Panc1 (cell line): ENCODE results near the gene CFAP53. TPM values are rescaled to one million over a fixed set of nuclear protein-coding genes. Genes with fewer than 3 reads are reported as not detected.

Source experiments
- ATAC-seq: fragments of 200-7000 bp; cut with Tn5 transposase; 2 replicates; pipeline ENCODE4 v1.9.1; 2020; ENCODE audit warnings: mild to moderate bottlenecking, moderate library complexity
- BruUV-seq: library from RNA; stranded (reverse); fragments of 400-500 nt; replicated peaks from 2 replicates; lab custom pipeline; 2021; lab: Mats Ljungman, UMichigan
- CTCF ChIA-PET: fragments of 300-600 bp; sonication (Branson Sonifier 250); formaldehyde crosslinking; loops from one replicate; lab custom pipeline; 2022; ENCODE audit warnings: antibody characterized with exemption; lab: Charles Lee
- POLR2A ChIA-PET: fragments of 300-600 bp; sonication (Branson Sonifier 250); formaldehyde crosslinking; loops from one replicate; lab custom pipeline; 2022; ENCODE audit warnings: antibody characterized with exemption; lab: Charles Lee
- DNase-seq: peaks from one replicate; pipeline ENCODE4 v3.0.0-alpha.2; 2010; ENCODE audit warnings: low read depth, low spot score
- H3K27ac ChIP-seq: 2 replicates; pipeline ENCODE4 v1.5.1; 2011; ENCODE audit warnings: mild to moderate bottlenecking, low read length, inconsistent platforms
- H3K27me3 ChIP-seq: fragments of 200-500 bp; sonication (Bioruptor generic); 2 replicates; pipeline ENCODE4 v1.6.0; 2014; ENCODE audit warnings: low read length, inconsistent platforms; ENCODE audit not compliant: control insufficient read depth, insufficient read depth
- H3K36me3 ChIP-seq: fragments of 200-500 bp; sonication (Bioruptor generic); 2 replicates; pipeline ENCODE4 v1.5.1; 2014; ENCODE audit warnings: inconsistent platforms, mild to moderate bottlenecking, low read length, moderate library complexity; ENCODE audit not compliant: control insufficient read depth, insufficient read depth
- H3K4me1 ChIP-seq: 2 replicates; pipeline ENCODE4 v1.5.1; 2011; ENCODE audit warnings: inconsistent platforms, mild to moderate bottlenecking, low read length, moderate library complexity; ENCODE audit not compliant: control insufficient read depth, insufficient read depth
- H3K4me3 ChIP-seq, 2 experiments: 2 replicates each; pipeline ENCODE4 v1.5.1; 2011 to 2012; ENCODE audit warnings: low read depth in 2 of 2, low read length in 2 of 2, mild to moderate bottlenecking in 2 of 2, inconsistent platforms in 1 of 2, moderate library complexity in 1 of 2
- H3K9me3 ChIP-seq: fragments of 200-500 bp; sonication (Bioruptor generic); 2 replicates; pipeline ENCODE4 v1.5.1; 2014; ENCODE audit warnings: low read depth, mild to moderate bottlenecking, inconsistent platforms, low read length, moderate library complexity; ENCODE audit not compliant: control insufficient read depth, insufficient read depth
- POLR2AphosphoS5 ChIP-seq: IDR thresholded peaks from 2 replicates; pipeline ENCODE4 v1.6.1; 2012; ENCODE audit warnings: mild to moderate bottlenecking, low read depth, low read length, moderate library complexity
- SIN3A ChIP-seq: IDR thresholded peaks from 2 replicates; pipeline ENCODE4 v1.6.1; 2012; ENCODE audit warnings: low read depth, mild to moderate bottlenecking, low read length, moderate library complexity, borderline replicate concordance; ENCODE audit not compliant: insufficient read depth
- TCF7L2 ChIP-seq: IDR thresholded peaks from 2 replicates; pipeline ENCODE4 v1.6.1; 2011; ENCODE audit warnings: mild to moderate bottlenecking, low read depth, low read length, inconsistent platforms
- in situ Hi-C: cut with HindIII; loops from 2 replicates; pipeline ENCODE4 v1.10.0; 2016; ENCODE audit warnings: low sequenced_read_pairs, low pct_unique_long_range_greater_than_20kb
- intact Hi-C: fragments of 100-400 bp; cut with micrococcal nuclease; formaldehyde crosslinking; loops from one replicate; pipeline ENCODE4 v1.10.0; 2022; ENCODE audit not compliant: unreplicated experiment
- total RNA-seq: library from RNA; stranded (reverse); gene quantifications from one replicate; pipeline ENCODE4 v1.2.1, GENCODE V29; 2021; ENCODE audit not compliant: unreplicated experiment
- TF ChIP-seq, protein P1 (sequence below): fragments of 450-650 bp; IDR thresholded peaks from 2 replicates; pipeline ENCODE4 v1.5.1; 2017; ENCODE audit warnings: mild to moderate bottlenecking
- TF ChIP-seq, protein P2 (sequence below), 2 experiments: IDR thresholded peaks; 2 replicates each; pipeline ENCODE4 v1.6.1; 2011 to 2012; ENCODE audit warnings: low read depth in 2 of 2, control low read depth in 1 of 2, low read length in 1 of 2, mild to moderate bottlenecking in 1 of 2, moderate library complexity in 1 of 2; ENCODE audit not compliant: insufficient read depth in 1 of 2

Gene CFAP53
- total RNA-seq, 1 experiment from 2014 or later = 0.23 TPM

DNA sequence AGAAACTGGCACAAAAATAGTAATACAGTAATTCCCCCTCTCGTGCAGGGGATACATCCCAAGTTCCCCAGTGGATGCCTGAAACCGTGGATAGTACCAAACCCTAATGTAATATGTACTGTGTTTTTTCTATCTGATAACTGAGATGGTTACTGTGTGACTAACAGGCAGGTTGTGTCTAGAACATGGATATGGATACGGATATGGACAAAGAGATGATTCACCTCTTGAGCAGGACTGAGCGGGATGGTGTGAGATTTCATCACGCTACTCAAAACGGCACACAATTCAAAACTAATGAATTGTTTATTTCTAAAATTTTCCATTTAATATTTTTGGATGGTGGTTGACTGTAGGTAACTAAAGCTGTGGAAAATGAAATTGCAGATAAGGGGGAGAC lies 11.6 kb upstream of the CFAP53 start:
- Histone ChIP-seq H3K27ac (no peak overlapping the region), H3K9me3 (no peaks in the 10 kb centered on the region), H3K27me3 (no peaks in the 10 kb centered on the region), H3K4me3 (no peak overlapping the region), H3K4me1 (peaks cover 8% of the 10 kb centered on the region), H3K36me3 (peaks cover 7% of the 10 kb centered on the region)
- ATAC-seq = no peak
- no TSS peak for BruUV-seq
- intact Hi-C loops (no loop called here), in situ Hi-C loops (no loop called here)
- CTCF ChIA-PET = no interaction called here
- TF ChIP-seq TCF7L2 (no peak), POLR2AphosphoS5 (no peak), SIN3A (no peak)
- TF ChIP-seq, protein P1, sequence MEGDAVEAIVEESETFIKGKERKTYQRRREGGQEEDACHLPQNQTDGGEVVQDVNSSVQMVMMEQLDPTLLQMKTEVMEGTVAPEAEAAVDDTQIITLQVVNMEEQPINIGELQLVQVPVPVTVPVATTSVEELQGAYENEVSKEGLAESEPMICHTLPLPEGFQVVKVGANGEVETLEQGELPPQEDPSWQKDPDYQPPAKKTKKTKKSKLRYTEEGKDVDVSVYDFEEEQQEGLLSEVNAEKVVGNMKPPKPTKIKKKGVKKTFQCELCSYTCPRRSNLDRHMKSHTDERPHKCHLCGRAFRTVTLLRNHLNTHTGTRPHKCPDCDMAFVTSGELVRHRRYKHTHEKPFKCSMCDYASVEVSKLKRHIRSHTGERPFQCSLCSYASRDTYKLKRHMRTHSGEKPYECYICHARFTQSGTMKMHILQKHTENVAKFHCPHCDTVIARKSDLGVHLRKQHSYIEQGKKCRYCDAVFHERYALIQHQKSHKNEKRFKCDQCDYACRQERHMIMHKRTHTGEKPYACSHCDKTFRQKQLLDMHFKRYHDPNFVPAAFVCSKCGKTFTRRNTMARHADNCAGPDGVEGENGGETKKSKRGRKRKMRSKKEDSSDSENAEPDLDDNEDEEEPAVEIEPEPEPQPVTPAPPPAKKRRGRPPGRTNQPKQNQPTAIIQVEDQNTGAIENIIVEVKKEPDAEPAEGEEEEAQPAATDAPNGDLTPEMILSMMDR = no peak
- TF ChIP-seq, protein P2, sequence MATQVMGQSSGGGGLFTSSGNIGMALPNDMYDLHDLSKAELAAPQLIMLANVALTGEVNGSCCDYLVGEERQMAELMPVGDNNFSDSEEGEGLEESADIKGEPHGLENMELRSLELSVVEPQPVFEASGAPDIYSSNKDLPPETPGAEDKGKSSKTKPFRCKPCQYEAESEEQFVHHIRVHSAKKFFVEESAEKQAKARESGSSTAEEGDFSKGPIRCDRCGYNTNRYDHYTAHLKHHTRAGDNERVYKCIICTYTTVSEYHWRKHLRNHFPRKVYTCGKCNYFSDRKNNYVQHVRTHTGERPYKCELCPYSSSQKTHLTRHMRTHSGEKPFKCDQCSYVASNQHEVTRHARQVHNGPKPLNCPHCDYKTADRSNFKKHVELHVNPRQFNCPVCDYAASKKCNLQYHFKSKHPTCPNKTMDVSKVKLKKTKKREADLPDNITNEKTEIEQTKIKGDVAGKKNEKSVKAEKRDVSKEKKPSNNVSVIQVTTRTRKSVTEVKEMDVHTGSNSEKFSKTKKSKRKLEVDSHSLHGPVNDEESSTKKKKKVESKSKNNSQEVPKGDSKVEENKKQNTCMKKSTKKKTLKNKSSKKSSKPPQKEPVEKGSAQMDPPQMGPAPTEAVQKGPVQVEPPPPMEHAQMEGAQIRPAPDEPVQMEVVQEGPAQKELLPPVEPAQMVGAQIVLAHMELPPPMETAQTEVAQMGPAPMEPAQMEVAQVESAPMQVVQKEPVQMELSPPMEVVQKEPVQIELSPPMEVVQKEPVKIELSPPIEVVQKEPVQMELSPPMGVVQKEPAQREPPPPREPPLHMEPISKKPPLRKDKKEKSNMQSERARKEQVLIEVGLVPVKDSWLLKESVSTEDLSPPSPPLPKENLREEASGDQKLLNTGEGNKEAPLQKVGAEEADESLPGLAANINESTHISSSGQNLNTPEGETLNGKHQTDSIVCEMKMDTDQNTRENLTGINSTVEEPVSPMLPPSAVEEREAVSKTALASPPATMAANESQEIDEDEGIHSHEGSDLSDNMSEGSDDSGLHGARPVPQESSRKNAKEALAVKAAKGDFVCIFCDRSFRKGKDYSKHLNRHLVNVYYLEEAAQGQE (IDR thresholded peaks at IDR 0.05; ENCODE audit: insufficient read depth in 1 of 2, low read depth in 2 of 2, low read length in 1 of 2) = no peak
- no peak for DNase-seq
- POLR2A ChIA-PET = no interaction called here

DNA sequence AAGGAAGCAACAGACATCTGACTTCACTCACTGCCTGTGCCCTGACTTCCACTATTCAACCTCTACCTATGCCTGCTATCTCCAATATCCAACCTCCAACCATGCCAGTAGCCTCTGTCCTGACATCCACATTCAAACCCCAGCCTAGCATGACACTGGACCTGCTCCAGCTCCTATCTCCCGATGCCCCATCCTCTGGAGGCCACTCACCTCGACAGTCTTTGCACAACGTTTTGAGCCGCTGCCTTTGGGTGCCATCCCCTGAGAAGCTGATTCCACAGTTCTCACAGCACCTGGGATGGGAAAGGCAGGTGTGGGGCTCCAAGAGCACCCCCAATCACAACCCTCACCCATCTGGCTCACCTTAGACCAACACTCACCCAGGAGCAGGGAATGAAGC lies 10.2 kb upstream of the CFAP53 start:
- H3K4me1 ChIP-seq = peaks cover 5% of the 10 kb centered on the region
- no peaks in the 10 kb centered on the region for H3K27me3 ChIP-seq
- no peaks in the 10 kb centered on the region for H3K9me3 ChIP-seq
- no TSS peak for BruUV-seq
- ChIA-PET CTCF (no interaction called here), POLR2A (no interaction called here)
- peaks cover 7% of the 10 kb centered on the region for H3K36me3 ChIP-seq
- ATAC-seq (no peak), DNase-seq (no peak)
- TF ChIP-seq, protein P2 (IDR thresholded peaks at IDR 0.05; ENCODE audit: insufficient read depth in 1 of 2, low read depth in 2 of 2, low read length in 1 of 2) = no peak
- TF ChIP-seq, protein P1 = no peak
- no peak for TF ChIP-seq TCF7L2
- no peak for TF ChIP-seq POLR2AphosphoS5
- TF ChIP-seq SIN3A = no peak
- in situ Hi-C loops = no loop called here
- intact Hi-C loops = no loop called here
- H3K27ac ChIP-seq = no peak overlapping the region
- H3K4me3 ChIP-seq = no peak overlapping the region
